NCI-H1930 (cell line): ENCODE measurements around the gene B3GAT2.
"Not testable (repeated sequence)": the region's sequence is repeated elsewhere in the genome, so short reads cannot be mapped to it uniquely, and the experiment has no call there.

Source experiments
- DNase-seq, 2 experiments: peaks; one replicate each; lab custom pipeline; 2025; lab: John Stamatoyannopoulos, UW

B3GAT2 gene, protein sequence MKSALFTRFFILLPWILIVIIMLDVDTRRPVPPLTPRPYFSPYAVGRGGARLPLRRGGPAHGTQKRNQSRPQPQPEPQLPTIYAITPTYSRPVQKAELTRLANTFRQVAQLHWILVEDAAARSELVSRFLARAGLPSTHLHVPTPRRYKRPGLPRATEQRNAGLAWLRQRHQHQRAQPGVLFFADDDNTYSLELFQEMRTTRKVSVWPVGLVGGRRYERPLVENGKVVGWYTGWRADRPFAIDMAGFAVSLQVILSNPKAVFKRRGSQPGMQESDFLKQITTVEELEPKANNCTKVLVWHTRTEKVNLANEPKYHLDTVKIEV

DNA sequence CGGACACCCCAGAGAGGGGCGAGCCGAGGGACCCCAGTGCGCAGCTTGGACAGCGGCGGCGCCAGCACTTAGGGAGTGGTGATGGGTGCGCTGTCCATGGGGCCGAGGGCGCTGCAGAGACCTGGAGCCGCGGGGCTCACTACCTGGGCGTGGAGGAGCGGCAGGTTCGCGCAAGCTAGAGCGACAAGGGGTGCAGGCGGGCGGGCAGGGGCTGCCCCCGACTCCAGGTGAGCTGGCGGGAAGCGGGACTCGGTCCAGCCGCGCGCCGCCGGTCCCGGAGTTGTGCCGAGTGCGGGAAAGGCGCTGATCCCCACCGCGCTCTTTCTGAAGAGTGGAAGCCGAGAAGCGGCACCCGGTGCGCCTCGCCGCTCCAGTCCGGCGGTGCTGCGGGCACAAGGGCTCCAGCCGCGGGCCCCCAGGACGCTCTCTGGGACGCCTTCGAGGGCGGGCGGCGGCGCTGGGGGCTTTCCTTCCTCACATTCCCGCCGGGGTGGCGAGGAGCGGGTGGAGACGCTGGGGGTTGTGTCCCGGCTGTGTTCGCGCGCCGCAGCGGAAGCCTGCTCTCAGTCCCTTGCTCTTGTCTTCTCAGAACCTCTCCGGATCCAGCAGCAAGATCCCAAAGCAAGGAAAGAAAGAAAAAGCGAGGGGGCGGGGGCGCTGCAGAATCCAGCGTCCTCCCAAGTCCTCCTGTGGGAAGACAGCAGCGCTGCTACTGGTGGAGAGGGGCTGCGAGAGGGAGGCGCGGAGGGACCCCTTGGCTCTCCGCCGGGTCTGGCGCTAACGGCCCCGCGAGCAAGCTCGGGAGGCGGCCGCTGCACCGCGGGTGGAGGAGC lies at the start of gene B3GAT2:
Gene B3GAT2 (minus strand): TSS at position 610 of the 833 bp plus-strand sequence. CDS start 631 bp downstream, outside the sequence.
- peak; percentile 9 to 30 for DNase-seq

DNA sequence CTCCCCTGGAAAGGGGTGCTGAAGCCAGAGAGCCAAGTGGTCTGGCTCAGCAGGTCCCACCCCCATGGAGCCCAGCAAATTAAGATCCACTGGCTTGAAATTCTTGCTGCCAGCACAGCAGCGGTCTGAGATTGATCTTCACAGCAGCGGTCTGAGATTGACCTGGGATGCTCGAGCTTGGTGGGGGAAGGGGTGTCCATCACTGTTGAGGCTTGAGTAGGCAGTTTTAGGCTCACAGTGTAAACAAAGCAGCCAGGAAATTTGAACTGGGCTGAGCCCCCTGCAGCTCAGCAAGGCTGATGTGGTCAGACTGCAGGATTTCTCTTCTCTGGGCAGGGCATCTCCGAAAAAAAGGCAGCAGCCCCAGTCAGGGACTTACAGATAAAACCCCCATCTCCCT lies 41.3 kb upstream of the B3GAT2 start:
- DNase-seq = no peak

DNA sequence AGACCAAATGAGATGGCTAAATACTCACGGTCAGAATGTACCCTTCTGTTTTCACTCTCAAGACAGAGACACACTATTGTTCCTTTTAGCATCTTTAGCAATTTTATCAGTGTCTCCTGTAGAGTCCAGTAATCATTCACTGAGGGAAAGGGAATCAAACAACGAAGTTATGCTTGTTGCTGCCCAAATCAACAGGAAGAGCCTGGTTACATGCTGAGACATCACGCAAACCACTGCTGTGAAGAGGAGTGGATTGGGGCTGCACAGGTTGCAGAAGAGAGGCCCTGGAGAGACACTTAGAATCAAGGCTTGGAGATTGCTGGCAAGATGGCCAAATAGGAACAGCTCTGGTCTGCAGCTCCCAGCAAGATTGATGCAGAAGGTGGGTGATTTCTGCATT lies 40.5 kb upstream of the B3GAT2 start:
- no peak for DNase-seq

DNA sequence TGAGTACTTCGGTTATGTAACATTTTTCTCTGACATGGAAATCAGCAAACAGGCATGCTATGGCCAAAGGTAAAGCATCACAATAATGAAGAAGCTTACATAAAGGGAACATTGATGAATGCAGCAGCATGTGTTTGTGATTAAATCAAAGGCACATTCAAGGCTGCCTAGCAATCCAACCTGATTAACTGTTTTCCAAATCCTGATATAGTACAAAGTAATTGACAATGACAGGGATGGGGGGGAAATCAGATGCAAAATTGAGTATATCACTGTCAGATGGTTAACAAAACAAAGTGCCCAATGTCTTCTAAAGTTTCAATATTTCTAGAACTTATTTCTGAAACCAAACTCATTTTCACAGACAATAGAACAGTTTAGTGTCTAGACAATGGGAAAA lies 39.2 kb upstream of the B3GAT2 start:
- DNase-seq = no peak

DNA sequence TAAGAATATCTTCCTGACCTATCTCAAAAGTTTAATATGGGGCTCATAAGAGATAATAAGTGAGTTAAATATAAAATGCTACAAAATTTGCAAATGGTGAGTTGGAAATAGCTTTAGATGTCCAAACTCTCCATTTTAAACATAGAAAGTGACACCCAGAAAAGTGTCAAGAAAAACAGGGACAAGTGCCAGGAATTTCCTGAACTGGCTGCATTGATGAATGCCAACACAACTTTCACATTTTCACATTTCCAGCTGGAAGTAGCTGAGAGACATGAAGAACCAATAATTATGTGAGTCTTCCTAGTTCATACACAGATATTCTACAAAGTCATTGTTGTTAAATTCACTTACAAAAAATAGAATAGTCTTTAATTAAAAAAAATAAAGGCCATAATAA lies 38.6 kb upstream of the B3GAT2 start:
- DNase-seq = no peak

DNA sequence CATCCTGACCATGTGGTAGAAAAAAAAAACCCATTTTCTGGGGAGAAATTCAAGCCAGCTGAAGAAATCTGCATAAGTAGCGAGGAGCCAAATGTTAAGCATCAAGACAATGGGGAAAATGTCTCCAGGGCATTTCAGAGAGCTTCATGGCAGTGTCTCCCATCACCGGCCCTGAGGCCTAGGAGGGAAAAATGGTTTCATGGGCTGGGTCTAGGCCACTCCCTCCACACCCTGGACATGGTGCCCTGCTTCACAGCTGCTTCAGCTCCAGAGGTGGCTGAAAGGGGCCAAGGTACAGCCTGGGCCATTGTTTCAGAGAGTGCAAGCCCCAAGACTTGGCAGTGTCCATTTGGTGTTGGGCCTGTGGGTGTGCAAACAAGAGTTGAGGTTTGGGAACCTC lies 34.4 kb upstream of the B3GAT2 start:
- no peak for DNase-seq

DNA sequence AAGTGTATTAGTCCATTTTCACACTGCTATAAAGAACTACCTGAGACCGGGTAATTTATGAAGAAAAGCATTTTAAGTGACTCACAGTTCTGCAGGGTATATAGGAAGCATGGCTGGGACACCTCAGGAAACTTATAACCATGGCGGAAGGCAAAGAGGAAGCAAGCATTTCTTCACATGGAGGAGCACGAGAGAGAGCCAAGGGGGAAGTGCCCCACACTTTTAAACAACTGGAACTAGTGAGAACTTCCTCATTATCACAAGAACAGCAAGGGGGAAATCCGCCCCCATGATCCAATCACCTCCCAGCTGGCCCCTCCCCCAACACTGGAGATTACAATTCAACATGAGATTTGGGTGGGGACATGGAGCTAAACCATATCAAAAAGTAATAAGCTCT lies 28.3 kb upstream of the B3GAT2 start:
- no peak for DNase-seq

DNA sequence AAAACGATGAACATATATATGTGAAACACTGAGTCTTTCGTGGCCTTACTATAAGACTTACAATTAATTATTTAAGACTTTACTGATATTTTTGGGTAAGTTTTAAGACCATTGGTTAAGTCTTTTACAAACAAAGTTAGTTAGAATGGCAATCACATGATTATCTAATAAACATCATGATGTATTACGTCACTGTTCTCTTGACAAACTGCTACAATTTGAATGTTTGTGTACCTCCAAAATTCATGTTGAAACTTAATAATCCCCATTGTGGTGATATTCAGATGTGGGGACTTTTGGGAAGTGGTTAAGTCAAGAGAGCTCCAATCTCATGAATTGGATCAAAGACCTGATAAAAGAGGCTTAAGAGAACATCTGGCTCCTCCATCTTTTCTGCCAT lies 25.9 kb upstream of the B3GAT2 start:
- DNase-seq = no peak

DNA sequence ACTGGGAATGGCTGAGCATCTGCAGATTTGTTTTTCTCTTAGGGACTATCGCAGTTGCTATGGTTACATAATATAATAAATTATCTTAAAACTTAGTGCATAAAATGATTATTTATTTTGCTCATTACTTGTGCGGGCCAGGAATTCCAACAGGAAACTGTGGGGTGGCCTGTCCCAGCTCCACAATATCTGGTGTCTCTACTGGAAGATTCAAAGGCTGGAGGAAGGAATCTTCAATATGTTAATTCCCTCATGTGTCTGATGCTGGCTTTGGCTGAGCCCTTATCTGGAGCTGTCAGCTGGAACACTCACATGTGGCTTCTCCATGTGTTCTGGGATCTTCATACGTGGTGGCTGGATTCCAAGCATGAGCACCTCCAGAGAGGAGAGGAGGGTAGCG lies 23.9 kb upstream of the B3GAT2 start:
- no peak for DNase-seq

DNA sequence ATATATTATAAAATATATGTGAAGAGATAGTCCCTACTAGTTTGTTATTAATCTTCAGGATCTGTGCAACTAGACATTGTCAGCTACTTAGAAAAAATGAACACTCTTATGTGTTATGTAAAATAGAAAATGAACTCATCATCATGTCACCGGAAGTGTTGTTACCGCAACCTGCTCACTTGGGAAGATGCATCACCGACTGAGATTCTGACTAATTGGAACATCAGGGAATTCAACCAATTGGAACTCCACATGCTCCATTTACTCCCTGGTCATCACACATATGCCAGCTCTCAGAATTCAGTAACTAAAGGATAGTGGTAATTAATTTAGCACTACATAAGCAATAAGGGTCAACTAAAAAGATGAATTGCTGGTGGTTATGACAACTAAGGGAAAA lies 16.7 kb upstream of the B3GAT2 start:
- no peak for DNase-seq

DNA sequence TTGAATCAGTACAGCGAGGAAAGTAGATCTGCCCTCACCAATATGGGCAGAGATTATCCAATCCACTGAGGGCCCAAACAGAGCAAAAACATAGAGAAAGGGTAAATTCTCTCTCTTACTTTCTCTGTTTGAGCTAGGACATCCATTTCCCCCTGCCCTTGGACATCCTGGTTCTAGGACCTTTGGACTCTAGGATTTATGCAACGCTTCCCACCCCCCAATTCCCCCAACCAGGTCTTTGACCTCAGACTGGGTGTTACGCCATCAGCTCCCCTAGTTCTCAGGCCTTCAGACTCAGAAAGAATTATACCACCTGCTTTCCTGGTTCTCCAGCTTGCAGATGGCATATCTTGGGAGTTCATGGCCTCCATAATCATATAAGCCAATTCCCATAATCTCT lies 10.2 kb upstream of the B3GAT2 start:
- DNase-seq = no peak

DNA sequence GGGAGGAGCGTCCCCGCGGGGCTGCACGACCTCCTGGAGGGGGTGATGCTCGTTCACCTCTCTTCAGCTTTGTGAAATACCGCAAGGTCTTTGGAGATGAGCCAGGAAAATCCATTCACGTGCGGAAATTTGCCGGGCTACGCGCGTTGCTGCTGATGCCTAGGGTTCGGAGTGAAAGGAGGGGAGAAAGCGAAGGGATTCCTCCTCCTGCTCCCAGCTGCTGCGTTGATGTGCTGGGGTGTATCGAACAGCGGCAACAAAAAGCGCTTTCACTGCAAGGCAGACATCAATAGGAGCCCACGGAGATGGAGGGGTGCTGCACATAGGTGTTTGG lies 391 bp upstream of the B3GAT2 start:
- no peak for DNase-seq

DNA sequence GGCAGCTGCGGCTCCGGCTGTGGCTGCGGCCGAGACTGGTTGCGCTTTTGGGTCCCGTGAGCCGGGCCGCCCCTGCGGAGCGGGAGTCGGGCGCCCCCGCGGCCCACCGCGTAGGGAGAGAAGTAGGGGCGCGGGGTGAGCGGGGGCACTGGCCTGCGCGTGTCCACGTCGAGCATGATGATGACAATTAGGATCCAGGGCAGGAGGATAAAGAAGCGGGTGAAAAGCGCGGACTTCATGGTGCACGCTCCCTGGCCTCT lies 739 bp downstream of the B3GAT2 start:
- DNase-seq = no peak

DNA sequence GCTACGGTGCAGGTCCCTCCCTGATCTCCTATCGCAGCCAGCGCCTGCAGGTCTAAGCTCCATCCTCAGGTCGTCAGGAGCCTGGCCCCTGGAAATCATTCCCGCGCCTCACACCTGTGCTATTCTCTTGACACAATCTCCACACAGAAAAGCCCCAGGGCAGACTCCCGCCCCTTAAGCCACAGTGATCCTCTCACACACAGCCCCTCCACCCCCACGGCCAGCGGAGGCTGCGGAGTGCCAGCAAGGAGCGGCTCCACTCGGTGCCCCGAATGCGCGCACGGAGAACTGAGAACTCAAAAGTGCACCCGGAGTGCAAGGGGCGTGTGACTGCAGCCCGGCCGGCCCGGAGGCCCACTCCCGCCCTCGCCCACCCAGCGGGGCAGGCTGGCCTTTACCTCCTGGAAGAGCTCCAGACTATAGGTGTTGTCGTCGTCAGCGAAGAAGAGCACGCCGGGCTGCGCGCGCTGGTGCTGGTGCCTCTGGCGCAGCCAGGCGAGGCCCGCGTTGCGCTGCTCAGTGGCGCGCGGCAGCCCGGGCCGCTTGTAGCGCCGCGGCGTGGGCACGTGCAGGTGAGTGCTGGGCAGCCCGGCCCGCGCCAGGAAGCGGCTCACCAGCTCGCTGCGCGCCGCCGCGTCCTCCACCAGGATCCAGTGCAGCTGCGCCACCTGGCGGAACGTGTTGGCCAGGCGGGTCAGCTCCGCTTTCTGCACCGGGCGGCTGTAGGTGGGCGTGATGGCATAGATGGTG lies 1.2 kb downstream of the B3GAT2 start:
- peak; percentile 84 to 89 for DNase-seq

DNA sequence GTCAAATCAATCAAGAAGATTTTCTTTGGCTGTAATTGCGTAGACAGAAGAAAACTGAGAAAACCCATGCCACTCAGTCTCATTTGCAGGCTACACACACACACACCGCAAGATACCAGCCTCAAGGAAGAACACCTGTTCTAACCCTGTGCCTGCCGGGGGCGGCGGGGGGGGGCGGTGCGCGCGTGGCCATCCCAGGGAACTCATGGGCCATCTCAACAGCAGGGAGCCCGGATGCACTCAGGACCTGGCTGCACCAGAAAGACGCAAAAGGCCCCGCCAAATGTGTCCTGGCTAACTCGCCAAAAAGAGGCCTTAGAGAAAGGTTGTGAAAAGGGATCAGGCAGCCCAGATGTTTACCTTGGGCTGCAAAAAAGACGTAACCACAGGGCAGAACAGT lies 2.1 kb downstream of the B3GAT2 start:
- no peak for DNase-seq

DNA sequence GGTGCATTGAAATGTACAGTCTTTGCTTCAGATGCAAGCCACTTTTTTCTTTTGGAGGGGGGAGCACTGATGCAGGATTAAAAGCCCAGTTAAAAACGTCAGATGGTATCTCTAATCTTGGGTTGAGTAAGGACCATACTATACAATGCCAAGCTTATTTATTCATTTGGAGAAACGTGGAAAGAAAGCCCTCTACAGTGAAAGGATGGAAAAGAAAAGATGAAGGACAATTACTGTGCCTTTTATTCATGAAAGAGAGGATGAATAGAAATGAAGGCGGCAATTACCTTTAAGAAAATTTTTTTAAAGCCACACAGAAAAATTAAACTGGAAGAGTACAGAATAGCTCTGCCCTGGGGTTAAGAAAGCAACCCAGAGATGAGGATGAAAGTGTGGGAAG lies 2.7 kb downstream of the B3GAT2 start:
- DNase-seq = no peak

DNA sequence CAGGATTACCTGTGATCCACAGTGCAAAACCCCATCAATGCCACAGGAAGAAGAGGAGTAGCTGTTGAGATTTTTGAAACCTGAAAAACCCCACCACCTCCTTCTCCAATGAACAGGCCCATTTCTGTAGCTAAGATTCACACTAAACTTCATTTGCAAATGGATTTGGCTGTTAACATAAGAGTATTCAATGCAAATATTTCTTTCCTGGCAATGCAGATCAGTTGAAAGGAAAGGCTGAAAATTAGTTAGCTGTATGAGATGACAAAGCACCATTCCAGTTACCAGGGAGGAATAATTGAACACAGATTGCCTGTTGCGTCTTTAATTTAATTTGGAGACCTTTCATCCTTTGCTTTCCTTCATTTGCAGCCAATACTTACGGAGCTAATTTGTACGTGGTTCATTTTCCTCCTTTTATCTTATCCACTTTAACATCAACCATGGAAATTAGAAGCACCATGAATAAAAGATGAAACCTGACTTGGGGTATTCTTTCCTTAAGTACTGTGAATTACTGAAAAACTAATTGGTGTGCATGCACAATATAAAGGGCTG lies 4.2 kb downstream of the B3GAT2 start:
- DNase-seq = no peak

DNA sequence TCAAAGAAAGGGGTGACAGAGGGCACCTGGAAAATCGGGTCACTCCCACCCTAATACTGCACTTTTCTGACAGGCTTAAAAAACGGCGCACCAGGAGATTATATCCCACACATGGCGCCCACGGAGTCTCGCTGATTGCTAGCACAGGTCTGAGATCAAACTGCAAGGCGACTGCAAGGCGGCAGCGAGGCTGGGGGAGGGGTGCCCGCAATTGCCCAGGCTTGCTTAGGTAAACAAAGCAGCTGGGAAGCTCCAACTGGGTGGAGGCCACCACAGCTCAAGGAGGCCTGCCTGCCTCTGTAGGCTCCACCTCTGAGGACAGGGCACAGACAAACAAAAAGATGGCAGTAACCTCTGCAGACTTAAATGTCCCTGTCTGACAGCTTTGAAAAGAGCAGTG lies 12.5 kb downstream of the B3GAT2 start:
- DNase-seq = not testable (repeated sequence)

DNA sequence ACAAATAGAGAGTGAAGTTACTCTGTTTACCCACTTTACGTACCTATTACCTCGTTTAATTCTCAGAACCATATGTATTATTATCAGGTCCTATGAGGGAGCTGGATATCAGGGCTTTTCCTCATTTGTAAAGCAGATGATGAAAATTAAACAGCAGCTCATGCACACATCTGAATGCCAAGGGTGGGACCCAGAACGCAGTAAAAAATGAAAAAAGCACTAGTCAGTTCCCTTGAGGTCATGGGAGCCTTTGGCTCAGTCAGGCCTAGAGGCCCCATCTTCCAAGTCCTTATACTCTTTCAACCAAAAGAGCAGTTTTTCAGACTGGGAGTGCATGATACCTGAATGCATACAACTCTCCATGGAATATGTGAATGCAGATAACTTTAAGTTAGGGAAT lies 23.0 kb downstream of the B3GAT2 start:
- DNase-seq = no peak

DNA sequence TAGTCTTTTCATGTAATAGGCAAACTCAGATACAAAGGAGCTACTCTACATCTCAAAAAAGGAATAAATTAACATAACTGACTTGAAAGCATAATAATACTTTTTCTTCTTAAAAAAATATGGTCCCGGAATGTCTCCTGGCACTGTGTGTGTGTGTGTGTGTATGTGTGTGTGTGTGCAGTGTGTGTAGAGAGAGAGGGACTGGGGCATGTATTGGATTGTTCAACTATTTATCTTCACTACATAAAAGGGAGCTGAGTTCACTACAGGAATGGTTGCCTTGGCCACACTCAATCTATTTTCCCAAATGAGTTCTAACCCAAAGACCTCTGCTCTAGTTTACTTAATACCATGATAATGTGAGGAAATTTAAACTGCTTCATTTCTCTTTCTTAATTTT lies 51.1 kb downstream of the B3GAT2 start:
- DNase-seq = no peak

DNA sequence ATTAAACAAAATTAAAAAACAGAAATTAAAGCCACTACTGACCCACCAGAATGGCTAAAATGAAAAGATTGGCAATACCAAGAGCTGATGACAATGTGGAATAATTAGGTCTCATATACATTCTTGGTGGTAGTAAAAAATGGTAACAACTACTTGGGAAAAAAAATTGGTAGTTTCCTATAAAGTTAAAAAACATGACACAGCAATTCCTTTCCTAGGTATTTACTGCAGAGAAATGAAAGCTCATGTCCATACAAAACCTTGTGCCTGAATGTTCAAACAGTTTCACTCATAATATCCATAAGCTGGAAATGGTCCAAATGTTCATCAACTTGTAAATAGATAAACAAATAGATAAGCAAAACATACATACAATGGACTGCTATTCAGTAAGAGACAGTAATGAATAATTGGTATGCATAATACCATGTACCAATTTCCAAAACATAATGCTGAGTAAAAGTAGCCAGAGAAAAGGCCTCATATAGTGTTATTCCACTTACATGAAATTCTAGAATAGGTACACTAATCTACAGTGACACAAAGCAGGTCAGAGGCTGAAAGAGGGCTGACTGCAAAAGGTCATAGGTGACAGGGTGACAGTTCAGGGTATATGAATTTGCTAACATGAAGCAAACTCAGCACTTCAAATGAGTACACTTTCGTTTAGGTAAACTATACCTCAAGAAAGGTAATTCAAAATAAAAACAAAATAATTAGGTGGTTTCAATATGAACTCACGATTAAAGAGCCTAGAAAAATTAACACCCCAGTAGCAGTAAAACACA lies 53.0 kb downstream of the B3GAT2 start:
- no peak for DNase-seq

DNA sequence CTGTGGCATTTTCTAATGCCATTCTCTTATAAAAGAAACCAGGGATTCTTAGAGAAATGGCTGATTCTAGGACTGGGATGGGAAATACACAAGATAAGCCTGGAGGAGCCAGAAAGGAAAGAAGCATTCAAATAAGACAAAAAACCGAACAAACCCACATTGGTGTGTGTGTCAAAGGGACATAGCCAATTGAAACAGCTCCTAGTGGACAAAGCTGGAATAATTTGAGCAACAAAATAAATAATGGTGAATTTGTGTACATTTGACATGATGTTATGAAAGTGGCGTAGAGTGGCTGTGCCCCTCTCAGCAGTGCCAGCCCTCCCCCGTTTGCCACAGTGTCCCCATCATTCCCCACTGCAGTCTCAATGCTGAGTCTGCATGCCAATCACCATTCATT lies 55.5 kb downstream of the B3GAT2 start:
- no peak for DNase-seq
